ENCODE measurements around the gene SHROOM3. TPM values are rescaled to one million over a fixed set of nuclear protein-coding genes. Genes with fewer than 3 reads are reported as not detected.

The SHROOM3 gene
- total and polyA plus RNA-seq, 2 donors (not counting 3 experiments of a cell fraction or from before 2014, with no cell fraction given): 2.7 to 6.7 TPM

- H3K36me3 ChIP-seq (ENCODE audit: control insufficient read depth in 2 of 2, extremely low read depth in 1 of 2, insufficient read depth in 2 of 2, low read length in 2 of 2): no peaks in the 10 kb centered on the region
- no peaks in the 10 kb centered on the region for H3K9me1 ChIP-seq (replicated peaks; ENCODE audit: control insufficient read depth, extremely low read depth, insufficient read depth, low read length)
- no peak for FAIRE-seq
- H3K4me1 ChIP-seq (ENCODE audit: control insufficient read depth, extremely low read depth, insufficient read depth, low read length): peaks cover 4% of the 10 kb centered on the region
- H2AFZ ChIP-seq (ENCODE audit: low read depth, low read length): no peak overlapping the region
- BruUV-seq (replicated peaks): no TSS peak
- H3K79me2 ChIP-seq (ENCODE audit: control insufficient read depth, insufficient read depth, low read length): no peaks in the 10 kb centered on the region
- dilution Hi-C loops (cut with MboI; ENCODE audit: extremely low pct_ligation_motif_present, low sequenced_read_pairs) (no loop called here), intact Hi-C loops (cut with micrococcal nuclease) (no loop called here)
- ChIA-PET POLR2A (no interaction called here), CTCF (no interaction called here)
- H3K4me3 ChIP-seq (replicated peaks in 1 of 3; ENCODE audit: insufficient read depth in 1 of 3, low read depth in 1 of 3, low read length in 3 of 3): no peak overlapping the region
- H3K9me3 ChIP-seq (replicated peaks; ENCODE audit: control insufficient read depth, insufficient read depth, low read length): no peaks in the 10 kb centered on the region
- no peak for TF ChIP-seq GATA2 (IDR thresholded peaks at IDR 0.05; ENCODE audit: insufficient read depth, insufficient read length, low read depth, low read length)
- no peak for DNase-seq (ENCODE audit: low read depth, low spot score)
- no peaks in the 10 kb centered on the region for H3K27me3 ChIP-seq (ENCODE audit: control insufficient read depth in 2 of 2, insufficient read depth in 2 of 2, low read length in 2 of 2)
- H3K9ac ChIP-seq (replicated peaks; ENCODE audit: extremely low read depth, insufficient read depth, low read length): no peak overlapping the region
- no peak overlapping the region for H3K4me2 ChIP-seq (ENCODE audit: insufficient read depth, low read length)
- H4K20me1 ChIP-seq (replicated peaks; ENCODE audit: control insufficient read depth, extremely low read depth, insufficient read depth, low read length): no peaks in the 10 kb centered on the region
- H3K27ac ChIP-seq (ENCODE audit: insufficient read depth, low read depth, low read length): no peak overlapping the region
These were observed 327.4 kb downstream of the SHROOM3 start for GRCh38 chr4:76762137-76763130.

GRCh38 chr4:76764251-76764650, 329.2 kb downstream of the SHROOM3 start:
- TF ChIP-seq MAX (IDR thresholded peaks at IDR 0.05; ENCODE audit: insufficient read depth, insufficient read length) (no peak), POLR2AphosphoS5 (IDR thresholded peaks at IDR 0.05; ENCODE audit: insufficient read depth, low read depth, low read length) (no peak), GATA2 (IDR thresholded peaks at IDR 0.05; ENCODE audit: insufficient read depth, insufficient read length, low read depth, low read length) (no peak), JUN (IDR thresholded peaks at IDR 0.05; ENCODE audit: borderline replicate concordance, insufficient read depth, insufficient read length, low read depth) (no peak), POLR2A (IDR thresholded peaks at IDR 0.05; ENCODE audit: low read depth, low read length) (no peak), CTCF (IDR thresholded peaks at IDR 0.05; ENCODE audit: extremely low read depth in 1 of 2, insufficient read depth in 1 of 2, low read depth in 1 of 2, low read length in 2 of 2) (no peak), EZH2 (IDR thresholded peaks at IDR 0.05; ENCODE audit: borderline replicate concordance, low read depth, low read length, severe bottlenecking) (no peak), FOS (IDR thresholded peaks at IDR 0.05; ENCODE audit: borderline replicate concordance, insufficient read depth, low read length) (no peak), MYC (IDR thresholded peaks at IDR 0.05; ENCODE audit: low read depth, low read length) (no peak)
- H3K79me2 ChIP-seq (ENCODE audit: control insufficient read depth, insufficient read depth, low read length): no peaks in the 10 kb centered on the region
- intact Hi-C loops (cut with micrococcal nuclease) (no loop called here), dilution Hi-C loops (cut with MboI; ENCODE audit: extremely low pct_ligation_motif_present, low sequenced_read_pairs) (no loop called here)
- H3K4me2 ChIP-seq (ENCODE audit: insufficient read depth, low read length): no peak overlapping the region
- H3K36me3 ChIP-seq (ENCODE audit: control insufficient read depth in 2 of 2, extremely low read depth in 1 of 2, insufficient read depth in 2 of 2, low read length in 2 of 2): no peaks in the 10 kb centered on the region
- FAIRE-seq: peak; percentile 67
- POLR2A ChIA-PET: no interaction called here
- no peak overlapping the region for H2AFZ ChIP-seq (ENCODE audit: low read depth, low read length)
- no peaks in the 10 kb centered on the region for H3K9me3 ChIP-seq (replicated peaks; ENCODE audit: control insufficient read depth, insufficient read depth, low read length)
- H3K27me3 ChIP-seq (ENCODE audit: control insufficient read depth in 2 of 2, insufficient read depth in 2 of 2, low read length in 2 of 2): no peaks in the 10 kb centered on the region
- H3K4me1 ChIP-seq (ENCODE audit: control insufficient read depth, extremely low read depth, insufficient read depth, low read length): peaks cover 5% of the 10 kb centered on the region
- H3K9me1 ChIP-seq (replicated peaks; ENCODE audit: control insufficient read depth, extremely low read depth, insufficient read depth, low read length): no peaks in the 10 kb centered on the region
- DNase-seq (ENCODE audit: low read depth, low spot score): peak; percentile 48
- no peak overlapping the region for H3K4me3 ChIP-seq (replicated peaks in 1 of 3; ENCODE audit: insufficient read depth in 1 of 3, low read depth in 1 of 3, low read length in 3 of 3)
- no peak overlapping the region for H3K27ac ChIP-seq (ENCODE audit: insufficient read depth, low read depth, low read length)
- H4K20me1 ChIP-seq (replicated peaks; ENCODE audit: control insufficient read depth, extremely low read depth, insufficient read depth, low read length): no peaks in the 10 kb centered on the region
- CTCF ChIA-PET: interaction anchor here (0.9 to 1.1 kb wide), 2 partner anchors 266 to 439 kb away, joined by 3 read pairs; no protein-coding TSS in a partner anchor
- H3K9ac ChIP-seq (replicated peaks; ENCODE audit: extremely low read depth, insufficient read depth, low read length): no peak overlapping the region
- no TSS peak for BruUV-seq (replicated peaks)

Data from endothelial cell of umbilical vein (primary cell).